IMR-90 (cell line): ENCODE results near the gene ZNF747.
"Not testable (repeated sequence)": the region's sequence is repeated elsewhere in the genome, so short reads cannot be mapped to it uniquely, and the experiment has no call there.

ENCODE experiments used
- CEBPB ChIP-seq: IDR thresholded peaks from 2 replicates; pipeline ENCODE4 v1.6.1; 2012; ENCODE audit warnings: low read depth, low read length, improper control_type of control experiment
- MAFK ChIP-seq: IDR thresholded peaks from 2 replicates; pipeline ENCODE4 v1.6.1; 2012; ENCODE audit warnings: low read depth, low read length, improper control_type of control experiment
- POLR2A ChIP-seq: IDR thresholded peaks from 2 replicates; pipeline ENCODE4 v1.6.1; 2012; ENCODE audit warnings: mild to moderate bottlenecking, low read depth, low read length
- RFX5 ChIP-seq: IDR thresholded peaks from 2 replicates; pipeline ENCODE4 v1.8.0; 2012; ENCODE audit warnings: low read depth, mild to moderate bottlenecking, low read length, moderate library complexity
- SMC3 ChIP-seq: fragments of 150-350 bp; IDR thresholded peaks from 2 replicates; pipeline ENCODE4 v1.6.1; 2016; ENCODE audit warnings: low read depth, mild to moderate bottlenecking, antibody characterized with exemption, low read length, moderate library complexity
- TF ChIP-seq, protein P1 (sequence below): conservative IDR thresholded peaks from 2 replicates; pipeline ENCODE4 v1.5.1; 2012; ENCODE audit warnings: mild to moderate bottlenecking, low read depth, low read length, improper control_type of control experiment

DNA sequence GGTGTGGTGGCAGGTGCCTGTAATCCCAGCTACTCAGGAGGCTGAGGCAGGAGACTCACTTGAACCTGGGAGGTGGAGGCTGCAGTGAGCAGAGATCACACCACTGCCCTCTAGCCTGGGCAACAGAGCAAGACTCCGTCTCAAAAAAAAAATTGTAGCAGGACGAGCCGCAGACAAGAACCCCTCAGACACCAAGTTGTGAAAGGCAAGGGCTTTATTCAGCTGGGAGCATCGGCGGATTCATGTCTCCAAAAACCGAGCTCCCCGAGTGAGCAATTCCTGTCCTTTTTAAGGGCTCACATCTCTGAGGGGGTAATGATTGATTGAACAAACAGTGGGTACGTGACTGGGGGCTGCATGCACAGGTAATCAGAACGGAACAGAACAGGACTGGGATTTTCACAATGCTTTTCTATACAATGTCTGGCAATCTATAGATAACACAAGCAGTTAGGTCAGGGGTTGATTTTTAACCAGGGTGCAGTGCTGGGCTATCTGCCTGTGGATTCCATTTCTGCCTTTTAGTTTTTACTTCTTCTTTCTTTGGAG, 6.3 kb upstream of the ZNF747 start:
- TF ChIP-seq RFX5, CEBPB, SMC3, POLR2A, MAFK: not testable (repeated sequence)
- TF ChIP-seq, protein P1, sequence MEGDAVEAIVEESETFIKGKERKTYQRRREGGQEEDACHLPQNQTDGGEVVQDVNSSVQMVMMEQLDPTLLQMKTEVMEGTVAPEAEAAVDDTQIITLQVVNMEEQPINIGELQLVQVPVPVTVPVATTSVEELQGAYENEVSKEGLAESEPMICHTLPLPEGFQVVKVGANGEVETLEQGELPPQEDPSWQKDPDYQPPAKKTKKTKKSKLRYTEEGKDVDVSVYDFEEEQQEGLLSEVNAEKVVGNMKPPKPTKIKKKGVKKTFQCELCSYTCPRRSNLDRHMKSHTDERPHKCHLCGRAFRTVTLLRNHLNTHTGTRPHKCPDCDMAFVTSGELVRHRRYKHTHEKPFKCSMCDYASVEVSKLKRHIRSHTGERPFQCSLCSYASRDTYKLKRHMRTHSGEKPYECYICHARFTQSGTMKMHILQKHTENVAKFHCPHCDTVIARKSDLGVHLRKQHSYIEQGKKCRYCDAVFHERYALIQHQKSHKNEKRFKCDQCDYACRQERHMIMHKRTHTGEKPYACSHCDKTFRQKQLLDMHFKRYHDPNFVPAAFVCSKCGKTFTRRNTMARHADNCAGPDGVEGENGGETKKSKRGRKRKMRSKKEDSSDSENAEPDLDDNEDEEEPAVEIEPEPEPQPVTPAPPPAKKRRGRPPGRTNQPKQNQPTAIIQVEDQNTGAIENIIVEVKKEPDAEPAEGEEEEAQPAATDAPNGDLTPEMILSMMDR: not testable (repeated sequence)
